GM18867 (cell line): ENCODE measurements around the gene SLC39A11.
A peak's percentile ranks its signal among the peaks of the same experiment; 100 is the strongest.
"Not testable (repeated sequence)": the region's sequence is repeated elsewhere in the genome, so short reads cannot be mapped to it uniquely, and the experiment has no call there.

Experiments used
- ATAC-seq: cut with Tn5 transposase; IDR thresholded peaks from one replicate; pipeline ENCODE4 v1.9.1; 2021; ENCODE audit warnings: mild to moderate bottlenecking, moderate library complexity; ENCODE audit not compliant: unreplicated experiment

SLC39A11 gene

DNA sequence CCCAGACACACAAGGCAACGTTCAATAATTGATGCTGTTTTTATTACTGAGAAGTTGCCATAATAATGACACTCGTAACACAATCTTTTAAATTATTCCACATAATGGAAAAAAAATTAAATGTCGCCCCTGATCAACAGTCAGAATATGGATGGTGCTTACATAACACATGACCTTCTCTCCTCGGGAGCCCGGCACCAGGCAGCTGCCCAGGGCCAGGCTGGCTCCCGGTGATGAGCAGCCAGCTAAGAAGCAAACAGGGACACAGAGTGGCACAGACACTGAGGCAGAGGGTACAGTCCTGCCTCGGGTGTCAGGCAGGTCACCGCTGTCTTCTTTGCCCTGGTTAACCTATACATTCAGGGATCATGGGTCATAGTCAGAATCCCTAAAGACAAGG lies 137.9 kb downstream of the SLC39A11 start:
- ATAC-seq, result no peak

DNA sequence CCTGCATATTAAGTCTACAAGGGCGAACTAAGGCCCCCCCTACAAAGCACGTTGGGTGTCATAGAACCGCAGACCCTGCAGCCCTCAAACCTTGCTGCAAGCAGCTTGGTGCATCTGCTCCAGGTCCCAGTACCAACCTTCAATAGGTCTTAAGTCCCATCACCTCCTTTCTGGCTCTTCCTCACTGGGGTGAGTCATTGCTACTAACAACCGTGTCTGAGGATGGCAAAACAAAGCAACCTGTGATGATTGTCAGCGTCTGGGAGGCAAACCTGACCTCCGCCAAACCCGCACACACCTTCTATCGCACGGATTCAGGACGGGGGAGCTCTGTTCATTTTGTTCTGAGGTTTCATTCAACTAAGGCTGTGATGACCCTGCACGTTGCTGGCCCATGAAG lies 138.9 kb downstream of the SLC39A11 start:
- no peak for ATAC-seq

GRCh38 chr17:72952641-72953315 lies 139.7 kb downstream of the SLC39A11 start:
- no peak for ATAC-seq

DNA sequence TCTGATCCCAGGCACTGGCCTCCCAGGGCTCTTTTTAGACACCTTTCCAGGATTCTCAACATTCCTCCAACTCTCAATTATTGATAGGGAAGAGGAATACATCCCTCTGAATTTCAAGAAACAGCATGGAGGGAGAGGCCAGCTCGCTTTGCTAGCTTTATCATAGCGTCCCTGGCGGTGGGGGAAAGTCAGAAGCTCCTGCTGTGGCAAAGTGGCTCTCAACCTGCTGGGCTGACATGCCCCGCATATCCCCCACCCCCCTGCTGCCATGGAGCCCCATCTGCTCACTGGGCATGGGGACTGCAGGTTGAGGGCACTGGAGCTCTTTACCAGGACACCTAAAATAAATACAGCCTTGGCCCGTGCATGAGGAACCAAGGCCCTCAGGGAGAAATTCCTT lies 140.3 kb downstream of the SLC39A11 start:
- no peak for ATAC-seq

GRCh38 chr17:72950242-72950931 lies 142.1 kb downstream of the SLC39A11 start:
- no peak for ATAC-seq

DNA sequence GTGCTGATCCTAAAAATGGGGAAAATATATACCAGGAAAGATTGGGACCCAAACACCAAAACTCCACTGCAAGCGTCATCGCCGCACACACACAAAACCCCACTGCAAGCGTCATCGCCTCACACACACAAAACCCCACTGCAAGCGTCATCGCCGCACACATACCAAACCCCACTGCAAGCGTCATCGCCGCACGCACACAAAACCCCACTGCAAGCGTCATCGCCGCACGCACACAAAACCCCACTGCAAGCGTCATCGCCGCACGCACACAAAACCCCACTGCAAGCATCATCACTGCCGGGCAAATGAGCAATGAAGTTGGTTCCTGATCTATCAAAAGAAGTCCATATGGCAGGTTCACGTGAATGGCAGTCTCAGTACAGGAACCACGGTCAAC lies 144.4 kb downstream of the SLC39A11 start:
- no peak for ATAC-seq

- ATAC-seq, result no peak
Observed at GRCh38 chr17:72947475-72947874, 145.0 kb downstream of the SLC39A11 start.

DNA sequence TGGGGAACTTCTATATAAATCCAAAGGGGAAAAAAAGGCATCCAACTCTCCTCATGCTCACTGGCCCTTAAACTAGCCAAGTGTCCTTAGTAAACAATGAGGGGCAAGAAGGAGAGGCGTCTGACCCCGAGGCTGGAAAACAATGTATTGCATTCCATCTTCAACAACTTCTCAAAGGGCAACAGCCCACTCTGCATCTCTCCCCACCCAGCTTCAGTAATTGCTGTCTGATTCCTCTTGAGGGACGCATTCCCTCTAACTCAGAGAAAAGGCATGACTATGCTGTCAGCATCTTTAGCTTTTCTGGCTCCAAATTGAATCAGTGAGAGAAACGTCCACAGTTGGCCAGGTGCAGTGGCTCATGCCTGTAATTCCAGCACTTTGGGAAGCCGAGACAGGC lies 145.8 kb downstream of the SLC39A11 start:
- no peak for ATAC-seq

DNA sequence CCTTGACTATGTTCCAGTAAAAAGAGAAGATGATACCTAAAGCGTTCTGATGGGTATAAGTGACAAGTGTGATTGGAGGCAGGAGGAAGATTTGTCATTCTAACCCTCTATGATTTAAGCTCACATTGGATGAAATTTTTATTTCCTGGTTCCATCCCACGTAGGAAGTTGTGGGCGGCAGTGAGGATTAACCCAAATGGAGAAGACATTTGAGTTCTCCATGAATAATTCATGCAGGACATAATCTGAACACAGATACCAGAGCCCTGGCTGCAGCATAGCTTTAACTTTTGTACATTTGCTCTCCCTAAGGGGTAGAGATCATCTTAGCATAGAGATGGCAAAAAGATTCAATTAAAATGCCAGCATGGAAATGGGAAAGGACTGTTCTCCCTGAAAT lies 146.3 kb downstream of the SLC39A11 start:
- ATAC-seq, result no peak

DNA sequence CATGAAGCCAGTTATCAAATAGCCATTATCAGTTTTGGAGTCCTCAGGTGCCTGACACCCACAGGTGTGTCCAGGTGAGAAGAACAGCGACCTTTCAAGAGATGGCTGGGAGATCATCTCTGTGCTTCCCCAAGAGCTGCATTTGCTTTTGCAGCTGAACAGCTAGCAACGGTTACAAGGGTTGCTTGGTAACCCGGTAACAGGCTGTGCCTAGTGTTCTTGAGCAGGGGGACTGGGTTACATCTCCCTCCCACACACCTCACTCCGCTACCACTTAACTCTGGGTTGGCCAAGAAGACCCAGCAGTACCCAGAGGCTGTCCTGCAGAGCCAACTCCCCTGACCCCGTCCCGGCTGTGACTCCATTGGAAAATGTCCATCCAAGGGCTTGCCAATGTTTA lies 147.0 kb downstream of the SLC39A11 start:
- ATAC-seq, result no peak

DNA sequence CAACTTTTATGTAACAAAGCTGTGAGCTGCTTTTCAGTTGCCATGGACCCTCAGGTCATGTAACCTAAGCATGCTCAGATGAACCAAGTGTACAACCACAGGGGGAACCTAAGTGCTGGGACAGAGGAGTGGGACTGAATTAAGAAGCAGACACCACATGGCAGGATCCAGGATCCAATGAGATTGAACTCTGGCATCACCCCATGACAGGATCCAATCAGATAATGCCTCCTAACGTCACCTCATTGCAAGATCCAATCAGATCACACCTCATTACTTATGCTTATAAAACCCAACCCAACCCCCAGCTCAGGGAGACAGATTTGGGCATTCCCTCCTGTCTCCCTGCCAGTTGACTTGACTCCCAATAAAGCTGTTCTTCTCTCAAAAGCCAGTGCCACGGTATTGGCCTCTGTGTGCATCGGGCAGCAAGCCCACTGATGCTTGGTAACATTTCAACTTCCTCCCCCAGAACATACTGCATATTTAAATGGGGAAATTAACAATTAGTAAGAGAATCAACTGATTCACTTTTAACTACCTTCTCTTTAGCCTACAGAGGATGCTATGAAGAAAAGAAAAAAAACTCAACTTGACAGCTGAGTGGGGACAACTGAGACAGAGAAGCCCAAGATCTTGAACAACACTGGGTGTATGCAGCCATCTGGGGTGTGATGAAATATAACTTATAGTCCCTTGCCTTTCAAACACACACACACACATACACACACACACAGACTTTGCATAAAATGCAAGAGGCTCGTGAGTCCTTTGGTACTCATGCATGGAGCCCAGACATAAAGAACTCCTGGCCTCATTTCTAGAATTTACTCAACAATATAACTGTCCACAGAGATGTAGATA lies 148.4 kb downstream of the SLC39A11 start:
- no peak for ATAC-seq

DNA sequence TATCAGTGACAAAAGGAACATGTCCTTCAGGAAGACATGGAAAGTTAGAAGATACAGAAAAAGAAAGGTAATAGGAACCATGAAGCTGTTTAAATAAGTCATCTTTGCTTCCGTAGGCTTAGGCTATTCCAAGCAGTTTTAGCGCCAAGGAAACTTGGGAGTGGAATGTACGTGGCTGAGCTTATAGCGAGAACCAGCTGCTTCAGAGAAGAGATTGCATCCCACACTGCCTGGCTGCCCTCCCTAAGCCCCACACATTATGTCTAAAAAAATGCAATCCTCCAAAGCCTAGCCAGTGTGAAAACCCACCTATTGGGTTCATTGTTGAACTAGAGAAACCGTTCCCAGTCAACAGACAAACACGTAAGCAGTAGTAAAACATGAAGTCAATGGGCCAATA lies 149.9 kb downstream of the SLC39A11 start:
- ATAC-seq, result no peak

DNA sequence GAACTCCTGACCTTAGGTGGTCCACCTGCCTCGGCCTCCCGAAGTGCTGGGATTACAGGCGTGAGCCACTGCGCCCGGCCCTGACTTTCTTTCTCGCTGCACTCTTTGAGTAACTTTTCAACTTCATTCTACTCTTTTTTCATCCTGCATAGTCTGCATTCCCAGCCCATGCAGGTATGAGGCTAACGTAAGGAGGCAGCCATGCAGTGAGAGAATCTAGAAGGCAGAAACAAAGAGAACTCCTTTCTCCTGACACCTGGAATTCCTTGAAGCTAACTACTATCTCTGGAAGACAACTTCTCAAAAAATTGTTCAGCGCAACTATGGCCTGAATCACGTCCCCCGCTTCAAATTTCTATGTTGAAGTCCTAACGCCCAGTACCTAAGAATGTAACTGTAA lies 152.0 kb downstream of the SLC39A11 start:
- no peak for ATAC-seq

DNA sequence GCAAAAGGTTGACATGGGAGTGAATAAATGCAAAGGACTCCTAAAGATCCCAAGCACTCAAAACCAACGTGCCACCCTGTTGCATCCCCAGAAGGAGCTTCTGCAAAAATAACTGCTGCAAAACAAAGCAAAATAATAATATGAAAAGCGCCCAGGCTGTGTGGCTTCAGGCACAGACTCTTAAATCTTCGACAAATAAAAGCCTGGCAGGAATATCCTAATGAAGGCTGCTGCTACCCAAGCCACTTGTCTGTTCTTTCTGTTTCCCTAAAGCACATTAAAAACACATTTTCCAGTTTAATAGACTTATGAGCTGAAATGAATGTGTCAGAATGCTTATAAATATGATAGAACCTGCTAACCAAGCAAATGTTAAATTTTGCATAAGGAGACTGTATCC lies 154.0 kb downstream of the SLC39A11 start:
- ATAC-seq, result no peak

DNA sequence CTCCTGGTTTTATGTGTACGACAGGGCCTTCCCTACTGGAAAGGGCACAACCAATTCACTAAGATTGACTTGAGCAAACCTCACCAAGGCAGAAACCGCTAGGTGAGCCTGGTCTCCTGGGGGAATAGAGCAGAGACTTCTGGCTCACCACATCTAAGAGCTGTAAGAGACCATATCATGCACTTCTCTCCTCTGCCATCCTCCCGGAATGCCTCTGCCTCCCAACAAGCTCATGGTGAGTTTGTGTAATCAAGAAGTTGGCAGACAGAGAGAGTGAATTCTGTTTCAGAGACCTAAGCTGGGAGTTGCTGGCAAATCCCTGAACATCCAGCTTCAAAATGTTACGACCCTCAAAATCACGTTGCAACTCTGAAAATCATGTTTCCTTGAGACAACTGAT lies 154.8 kb downstream of the SLC39A11 start:
- ATAC-seq, result no peak

GRCh38 chr17:72937254-72937653 lies 155.2 kb downstream of the SLC39A11 start:
- not testable (repeated sequence) for ATAC-seq

GRCh38 chr17:72935984-72936383 lies 156.5 kb downstream of the SLC39A11 start:
- no peak for ATAC-seq

- no peak for ATAC-seq
Observed at GRCh38 chr17:72934927-72935326, 157.6 kb downstream of the SLC39A11 start.

DNA sequence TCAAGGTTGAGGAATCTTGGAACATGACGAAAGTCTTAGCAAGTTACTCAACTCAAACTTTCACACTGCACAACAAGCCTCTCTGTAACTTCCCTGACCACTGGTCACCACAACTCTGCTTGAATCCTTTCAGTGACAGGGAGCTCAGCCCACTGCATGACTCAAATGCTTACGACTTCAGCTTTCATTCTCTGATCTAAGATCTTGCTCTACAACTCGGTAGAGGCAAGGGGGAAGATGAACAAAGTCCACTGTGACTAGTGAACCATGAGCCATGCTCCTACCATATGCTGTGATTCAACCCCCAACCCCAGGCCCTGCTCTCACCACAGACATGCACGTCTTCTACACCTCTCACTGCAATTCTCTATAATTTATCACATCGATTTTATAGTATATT lies 160.9 kb downstream of the SLC39A11 start:
- ATAC-seq, result peak; percentile 52

DNA sequence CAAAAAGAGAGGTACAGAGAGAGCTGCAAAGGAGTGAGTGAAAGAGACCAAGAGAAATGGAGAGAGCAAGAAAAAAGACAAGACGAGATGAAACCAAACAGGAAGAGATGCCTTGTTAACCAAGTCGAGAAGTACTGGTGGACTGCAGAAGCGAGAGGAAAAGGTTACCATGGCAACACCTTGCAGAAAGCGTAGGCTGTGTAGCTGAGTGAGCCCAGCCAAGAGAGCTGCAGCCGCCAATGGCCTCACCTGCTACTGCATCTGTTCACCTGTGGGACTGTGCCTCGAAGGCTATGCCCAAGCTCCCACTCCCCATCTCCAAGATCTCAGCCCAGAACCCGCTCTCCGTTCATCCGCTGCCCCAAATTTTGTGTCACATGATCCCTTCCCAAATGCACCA lies 161.3 kb downstream of the SLC39A11 start:
- no peak for ATAC-seq

GRCh38 chr17:72930031-72930430 lies 162.5 kb downstream of the SLC39A11 start:
- ATAC-seq, result no peak
